NCI-H1694 (cell line): ENCODE results near the gene PEPD.

ENCODE experiments used
- DNase-seq: peaks from one replicate; lab custom pipeline; 2025; lab: John Stamatoyannopoulos, UW

The PEPD gene

GRCh38 chr19:33395561-33396550 is 125.7 kb downstream of the PEPD start:
- DNase-seq: no peak

GRCh38 chr19:33394723-33395560 is 126.6 kb downstream of the PEPD start:
- no peak for DNase-seq

- no peak for DNase-seq
These were observed 127.4 kb downstream of the PEPD start for GRCh38 chr19:33394006-33394722.

GRCh38 chr19:33393286-33394005 is 128.1 kb downstream of the PEPD start:
- DNase-seq: no peak

- DNase-seq: no peak
These were observed 129.0 kb downstream of the PEPD start for GRCh38 chr19:33392341-33393285.

- no peak for DNase-seq
These were observed 129.9 kb downstream of the PEPD start for GRCh38 chr19:33391631-33392249.

GRCh38 chr19:33390908-33391630 is 130.5 kb downstream of the PEPD start:
- no peak for DNase-seq

GRCh38 chr19:33390101-33390907 is 131.3 kb downstream of the PEPD start:
- DNase-seq: peak; percentile 28

GRCh38 chr19:33389421-33390100 is 132.0 kb downstream of the PEPD start:
- DNase-seq: no peak

GRCh38 chr19:33388725-33389420 is 132.7 kb downstream of the PEPD start:
- DNase-seq: no peak

- no peak for DNase-seq
These were observed 133.3 kb downstream of the PEPD start for GRCh38 chr19:33388231-33388724.

- no peak for DNase-seq
These were observed 134.0 kb downstream of the PEPD start for GRCh38 chr19:33387351-33388230.

GRCh38 chr19:33386361-33386858 is 135.2 kb downstream of the PEPD start:
- no peak for DNase-seq

GRCh38 chr19:33385956-33386355 is 135.6 kb downstream of the PEPD start:
- no peak for DNase-seq

GRCh38 chr19:33384983-33385382 is 136.6 kb downstream of the PEPD start:
- DNase-seq: no peak
